Embryonic facial prominence (tissue), 1 donor: Measurements from ENCODE around the gene IL25.
"Not testable (repeated sequence)": the region's sequence is repeated elsewhere in the genome, so short reads cannot be mapped to it uniquely, and the experiment has no call there.

Source experiments
- DNase-seq: peaks from one replicate; pipeline ENCODE4 v3.0.0-alpha.2; 2016; ENCODE audit errors: extremely low spot score

The IL25 gene

GRCh38 chr14:23409475-23409874, 36.9 kb downstream of the IL25 start:
- DNase-seq, result no peak

- no peak for DNase-seq
Observed at GRCh38 chr14:23409966-23410635, 37.5 kb downstream of the IL25 start.

GRCh38 chr14:23411563-23412525, 39.2 kb downstream of the IL25 start:
- no peak for DNase-seq

- DNase-seq, result no peak
Observed at GRCh38 chr14:23413681-23414080, 41.1 kb downstream of the IL25 start.

- no peak for DNase-seq
Observed at GRCh38 chr14:23414254-23414653, 41.6 kb downstream of the IL25 start.

- no peak for DNase-seq
Observed at GRCh38 chr14:23414906-23415820, 42.6 kb downstream of the IL25 start.

GRCh38 chr14:23415821-23416778, 43.5 kb downstream of the IL25 start:
- no peak for DNase-seq

- no peak for DNase-seq
Observed at GRCh38 chr14:23416801-23417200, 44.2 kb downstream of the IL25 start.

- not testable (repeated sequence) for DNase-seq
Observed at GRCh38 chr14:23417269-23417668, 44.7 kb downstream of the IL25 start.

- no peak for DNase-seq
Observed at GRCh38 chr14:23418021-23418420, 45.4 kb downstream of the IL25 start.

GRCh38 chr14:23419646-23420045, 47.0 kb downstream of the IL25 start:
- not testable (repeated sequence) for DNase-seq

- DNase-seq, result no peak
Observed at GRCh38 chr14:23421594-23421993, 49.0 kb downstream of the IL25 start.

- no peak for DNase-seq
Observed at GRCh38 chr14:23423657-23424056, 51.0 kb downstream of the IL25 start.

GRCh38 chr14:23425169-23425568, 52.6 kb downstream of the IL25 start:
- no peak for DNase-seq

GRCh38 chr14:23425798-23426197, 53.2 kb downstream of the IL25 start:
- not testable (repeated sequence) for DNase-seq
